ENCODE measurements around the gene EVC. TPM values are rescaled to one million over a fixed set of nuclear protein-coding genes. Genes with fewer than 3 reads are reported as not detected.

EVC gene
- total and polyA plus RNA-seq, 2 donors (not counting 1 experiment from before 2014, with no cell fraction given): 4.9 to 39.0 TPM

- no peaks in the 10 kb centered on the region for H3K9me3 ChIP-seq (ENCODE audit: control insufficient read depth, insufficient read depth, low read depth, low read length)
- no peaks in the 10 kb centered on the region for H4K20me1 ChIP-seq (ENCODE audit: control insufficient read depth, extremely low read depth, insufficient read depth, low read length)
- peaks cover 2% of the 10 kb centered on the region for H3K36me3 ChIP-seq (ENCODE audit: control insufficient read depth, insufficient read depth, low read length)
- H3K9ac ChIP-seq (ENCODE audit: insufficient read depth, low read length): no peak overlapping the region
- no peak overlapping the region for H3K4me3 ChIP-seq (replicated peaks in 1 of 4; ENCODE audit: control extremely low read depth in 1 of 4, insufficient read depth in 1 of 4, low read depth in 3 of 4, low read length in 4 of 4)
- peaks cover 2% of the 10 kb centered on the region for H3K79me2 ChIP-seq (ENCODE audit: control insufficient read depth, insufficient read depth, low read length)
- no peaks in the 10 kb centered on the region for H3K4me1 ChIP-seq (ENCODE audit: control insufficient read depth, extremely low read depth, insufficient read depth, low read length)
- H3K27ac ChIP-seq (ENCODE audit: insufficient read depth, low read length): no peak overlapping the region
- no peaks in the 10 kb centered on the region for H3K27me3 ChIP-seq (ENCODE audit: control insufficient read depth, insufficient read depth, low read length)
- no peak for DNase-seq (ENCODE audit: low read depth in 2 of 2)
- H3K4me2 ChIP-seq (ENCODE audit: extremely low read depth, insufficient read depth, low read length): no peak overlapping the region
- H2AFZ ChIP-seq (ENCODE audit: low read length): no peak overlapping the region
- TF ChIP-seq CTCF (conservative IDR thresholded peaks at IDR 0.05 in 1 of 2, IDR thresholded peaks at IDR 0.05 in 1 of 2; ENCODE audit: low read depth in 1 of 2, low read length in 2 of 2) (no peak), EZH2 (IDR thresholded peaks at IDR 0.05; ENCODE audit: low read length, missing control alignments) (no peak)
Observed at GRCh38 chr4:5701971-5702370, 9.0 kb upstream of the EVC start.

- Histone ChIP-seq H2AFZ (ENCODE audit: low read length) (no peak overlapping the region), H4K20me1 (ENCODE audit: control insufficient read depth, extremely low read depth, insufficient read depth, low read length) (no peaks in the 10 kb centered on the region), H3K9ac (ENCODE audit: insufficient read depth, low read length) (no peak overlapping the region), H3K79me2 (ENCODE audit: control insufficient read depth, insufficient read depth, low read length) (peaks cover 8% of the 10 kb centered on the region), H3K36me3 (ENCODE audit: control insufficient read depth, insufficient read depth, low read length) (peaks cover 1% of the 10 kb centered on the region), H3K27ac (ENCODE audit: insufficient read depth, low read length) (no peak overlapping the region), H3K27me3 (ENCODE audit: control insufficient read depth, insufficient read depth, low read length) (no peaks in the 10 kb centered on the region), H3K9me3 (ENCODE audit: control insufficient read depth, insufficient read depth, low read depth, low read length) (no peaks in the 10 kb centered on the region), H3K4me2 (ENCODE audit: extremely low read depth, insufficient read depth, low read length) (no peak overlapping the region), H3K4me3 (replicated peaks in 1 of 4; ENCODE audit: control extremely low read depth in 1 of 4, insufficient read depth in 1 of 4, low read depth in 3 of 4, low read length in 4 of 4) (no peak overlapping the region), H3K4me1 (ENCODE audit: control insufficient read depth, extremely low read depth, insufficient read depth, low read length) (peaks cover 5% of the 10 kb centered on the region)
- DNase-seq (ENCODE audit: low read depth in 2 of 2): no peak
- TF ChIP-seq CTCF (conservative IDR thresholded peaks at IDR 0.05 in 1 of 2, IDR thresholded peaks at IDR 0.05 in 1 of 2; ENCODE audit: low read depth in 1 of 2, low read length in 2 of 2) (no peak), EZH2 (IDR thresholded peaks at IDR 0.05; ENCODE audit: low read length, missing control alignments) (no peak)
Observed at GRCh38 chr4:5703831-5704230, 7.2 kb upstream of the EVC start.

- no peaks in the 10 kb centered on the region for H3K27me3 ChIP-seq (ENCODE audit: control insufficient read depth, insufficient read depth, low read length)
- H3K4me2 ChIP-seq (ENCODE audit: extremely low read depth, insufficient read depth, low read length): no peak overlapping the region
- no peaks in the 10 kb centered on the region for H3K9me3 ChIP-seq (ENCODE audit: control insufficient read depth, insufficient read depth, low read depth, low read length)
- no peaks in the 10 kb centered on the region for H4K20me1 ChIP-seq (ENCODE audit: control insufficient read depth, extremely low read depth, insufficient read depth, low read length)
- H3K36me3 ChIP-seq (ENCODE audit: control insufficient read depth, insufficient read depth, low read length): peaks cover 1% of the 10 kb centered on the region
- no peak overlapping the region for H2AFZ ChIP-seq (ENCODE audit: low read length)
- H3K9ac ChIP-seq (ENCODE audit: insufficient read depth, low read length): no peak overlapping the region
- peaks cover 8% of the 10 kb centered on the region for H3K79me2 ChIP-seq (ENCODE audit: control insufficient read depth, insufficient read depth, low read length)
- no peak for TF ChIP-seq CTCF (conservative IDR thresholded peaks at IDR 0.05 in 1 of 2, IDR thresholded peaks at IDR 0.05 in 1 of 2; ENCODE audit: low read depth in 1 of 2, low read length in 2 of 2)
- no peak for TF ChIP-seq EZH2 (IDR thresholded peaks at IDR 0.05; ENCODE audit: low read length, missing control alignments)
- H3K4me1 ChIP-seq (ENCODE audit: control insufficient read depth, extremely low read depth, insufficient read depth, low read length): peaks cover 7% of the 10 kb centered on the region
- no peak overlapping the region for H3K4me3 ChIP-seq (replicated peaks in 1 of 4; ENCODE audit: control extremely low read depth in 1 of 4, insufficient read depth in 1 of 4, low read depth in 3 of 4, low read length in 4 of 4)
- no peak overlapping the region for H3K27ac ChIP-seq (ENCODE audit: insufficient read depth, low read length)
- no peak for DNase-seq (ENCODE audit: low read depth in 2 of 2)
Observed at GRCh38 chr4:5704276-5704675, 6.7 kb upstream of the EVC start.

Measured in fibroblast of lung (primary cell).